Measurements from ENCODE around the gene SPECC1L. TPM values are rescaled to one million over a fixed set of nuclear protein-coding genes. Genes with fewer than 3 reads are reported as not detected.
A peak's percentile ranks its signal among the peaks of the same experiment; 100 is the strongest.

Gene SPECC1L
- total RNA-seq, 1 donor: 40.2 TPM

- H3K4me3 ChIP-seq (ENCODE audit: low read depth, low read length): no peak overlapping the region
- DNase-seq (ENCODE audit: low read depth): no peak
- TF ChIP-seq, protein P1, sequence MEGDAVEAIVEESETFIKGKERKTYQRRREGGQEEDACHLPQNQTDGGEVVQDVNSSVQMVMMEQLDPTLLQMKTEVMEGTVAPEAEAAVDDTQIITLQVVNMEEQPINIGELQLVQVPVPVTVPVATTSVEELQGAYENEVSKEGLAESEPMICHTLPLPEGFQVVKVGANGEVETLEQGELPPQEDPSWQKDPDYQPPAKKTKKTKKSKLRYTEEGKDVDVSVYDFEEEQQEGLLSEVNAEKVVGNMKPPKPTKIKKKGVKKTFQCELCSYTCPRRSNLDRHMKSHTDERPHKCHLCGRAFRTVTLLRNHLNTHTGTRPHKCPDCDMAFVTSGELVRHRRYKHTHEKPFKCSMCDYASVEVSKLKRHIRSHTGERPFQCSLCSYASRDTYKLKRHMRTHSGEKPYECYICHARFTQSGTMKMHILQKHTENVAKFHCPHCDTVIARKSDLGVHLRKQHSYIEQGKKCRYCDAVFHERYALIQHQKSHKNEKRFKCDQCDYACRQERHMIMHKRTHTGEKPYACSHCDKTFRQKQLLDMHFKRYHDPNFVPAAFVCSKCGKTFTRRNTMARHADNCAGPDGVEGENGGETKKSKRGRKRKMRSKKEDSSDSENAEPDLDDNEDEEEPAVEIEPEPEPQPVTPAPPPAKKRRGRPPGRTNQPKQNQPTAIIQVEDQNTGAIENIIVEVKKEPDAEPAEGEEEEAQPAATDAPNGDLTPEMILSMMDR (IDR thresholded peaks at IDR 0.05; ENCODE audit: insufficient read depth, low read depth, low read length): no peak
Observed at GRCh38 chr22:24453853-24454252, 183.2 kb downstream of the SPECC1L start.

DNA sequence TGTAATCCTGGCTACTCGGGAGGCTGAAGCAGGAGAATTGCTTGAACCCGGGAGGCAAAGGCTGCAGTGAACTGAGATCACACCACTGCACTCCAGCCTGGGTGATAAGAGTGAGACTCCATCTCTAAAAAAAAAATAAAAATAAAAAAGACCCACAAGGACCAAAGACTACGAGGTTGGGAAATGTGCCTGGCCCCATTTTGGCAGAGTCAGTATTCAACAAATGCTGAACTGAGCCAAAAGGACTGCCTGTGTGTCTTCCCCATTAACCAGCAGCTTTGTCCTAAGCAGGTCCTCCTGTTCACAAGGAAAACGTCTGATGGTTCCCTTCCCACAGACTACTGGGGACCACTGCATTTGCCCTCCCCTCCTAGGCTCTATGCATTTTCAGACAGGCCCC lies 184.4 kb downstream of the SPECC1L start:
- DNase-seq (ENCODE audit: low read depth): no peak
- TF ChIP-seq, protein P1 (IDR thresholded peaks at IDR 0.05; ENCODE audit: insufficient read depth, low read depth, low read length): no peak
- H3K4me3 ChIP-seq (ENCODE audit: low read depth, low read length): no peak overlapping the region

DNA sequence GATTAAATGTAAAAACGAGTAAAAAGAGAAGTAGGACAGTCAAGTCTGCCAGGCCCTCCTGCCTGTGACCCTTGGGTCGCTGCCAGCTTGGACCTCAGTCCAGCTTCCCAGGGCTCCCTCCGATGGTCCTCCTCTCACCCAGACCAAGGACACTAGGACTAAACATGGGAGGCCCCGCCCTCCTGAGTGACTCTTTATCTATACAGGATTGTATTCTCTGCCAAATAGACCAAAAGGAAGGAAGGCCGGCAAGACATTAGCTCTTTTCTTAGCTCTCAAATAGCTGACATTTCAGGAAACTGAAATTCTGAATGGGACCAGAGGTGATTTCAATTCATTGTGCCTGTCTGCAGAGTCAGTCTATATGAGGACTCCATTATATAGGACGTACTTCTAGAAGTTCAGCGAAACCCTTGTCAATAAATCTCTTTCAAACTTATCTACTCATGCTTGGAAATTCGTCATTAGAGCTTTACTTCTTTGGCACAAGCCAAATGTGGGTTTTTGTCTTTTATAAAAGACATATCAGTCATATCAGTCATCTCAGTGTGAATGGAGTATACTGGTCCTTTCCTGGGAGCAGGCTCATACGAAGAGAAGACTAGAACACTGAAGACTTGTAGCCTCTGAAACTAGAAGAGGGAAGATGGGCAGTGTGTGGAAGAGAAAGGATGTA lies 185.3 kb downstream of the SPECC1L start:
- DNase-seq (ENCODE audit: low read depth): no peak

GRCh38 chr22:24457894-24458420 lies 187.3 kb downstream of the SPECC1L start:
- no peak for DNase-seq (ENCODE audit: low read depth)
- no peak overlapping the region for H3K4me3 ChIP-seq (ENCODE audit: low read depth, low read length)
- TF ChIP-seq, protein P1 (IDR thresholded peaks at IDR 0.05; ENCODE audit: insufficient read depth, low read depth, low read length): no peak

More for the DNA sequence above, 185.3 kb downstream of the SPECC1L start:
- no peak overlapping the region for H3K4me3 ChIP-seq (ENCODE audit: low read depth, low read length)
- TF ChIP-seq, protein P1 (IDR thresholded peaks at IDR 0.05; ENCODE audit: insufficient read depth, low read depth, low read length): no peak

DNA sequence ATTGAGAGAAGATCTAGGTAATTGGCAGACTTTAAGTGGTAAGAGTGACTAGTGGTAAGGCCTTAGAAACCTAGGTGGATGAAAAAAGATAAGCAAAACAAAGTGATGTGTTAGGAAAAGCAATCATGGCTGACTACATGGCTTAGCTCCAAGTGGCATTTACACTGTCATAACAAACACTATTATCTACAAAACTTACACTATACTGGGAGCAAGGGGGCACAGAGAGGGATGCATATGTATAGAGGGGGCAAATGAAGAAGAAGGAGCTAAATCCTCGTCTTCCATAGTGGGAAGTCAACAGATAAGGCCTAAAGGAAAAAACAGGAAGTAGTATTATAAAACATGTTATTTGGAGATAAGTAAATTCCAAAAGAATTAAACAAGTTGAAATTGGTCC lies 189.3 kb downstream of the SPECC1L start:
- H3K4me3 ChIP-seq (ENCODE audit: low read depth, low read length): no peak overlapping the region
- no peak for DNase-seq (ENCODE audit: low read depth)
- TF ChIP-seq, protein P1 (IDR thresholded peaks at IDR 0.05; ENCODE audit: insufficient read depth, low read depth, low read length): no peak

DNA sequence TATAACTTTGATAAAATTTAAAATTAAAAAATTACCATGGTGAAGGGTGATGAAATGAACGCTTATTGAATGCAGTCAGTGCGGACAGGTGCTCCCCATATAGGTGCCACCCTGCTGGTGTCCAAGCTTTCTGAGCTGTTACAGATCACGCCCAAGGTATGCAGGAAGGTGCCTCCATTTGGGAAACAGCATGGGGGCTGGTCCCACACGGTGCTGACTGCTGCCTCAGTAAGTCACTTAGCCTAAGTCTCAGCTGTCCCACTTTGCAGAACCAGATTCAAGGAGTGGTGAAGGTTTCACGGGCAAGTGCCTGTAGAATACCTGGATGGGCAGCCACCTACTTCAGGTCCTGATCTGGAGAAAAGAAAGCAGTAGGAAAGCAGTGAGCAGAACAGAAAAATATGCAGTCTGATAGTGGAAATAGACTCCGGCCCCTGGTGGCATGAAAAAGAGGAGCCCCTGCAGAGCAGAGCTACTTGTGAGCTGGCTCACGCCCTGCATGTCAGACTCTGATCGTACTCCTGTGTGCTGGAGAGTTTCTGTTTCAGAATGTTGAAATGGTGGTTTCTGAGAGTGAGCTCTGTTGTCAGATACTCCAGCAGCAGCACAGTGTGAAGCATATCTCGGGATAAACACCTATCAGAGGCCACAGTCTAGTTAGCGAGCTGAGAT lies 189.9 kb downstream of the SPECC1L start:
- TF ChIP-seq, protein P1 (IDR thresholded peaks at IDR 0.05; ENCODE audit: insufficient read depth, low read depth, low read length): no peak
- DNase-seq (ENCODE audit: low read depth): peak; percentile 31
- no peak overlapping the region for H3K4me3 ChIP-seq (ENCODE audit: low read depth, low read length)
